K562 (cell line): Measurements from ENCODE around the gene HCRT.

Experiments
- EZH2 ChIP-seq: IDR thresholded peaks from 2 replicates; pipeline ENCODE4 v1.6.1; 2012; ENCODE audit warnings: low read depth, mild to moderate bottlenecking, inconsistent platforms, low read length, borderline replicate concordance
- MED1 ChIP-seq: sonication (generic); formaldehyde crosslinking; IDR thresholded peaks from 2 replicates; pipeline ENCODE4 v1.8.1; 2023; ENCODE audit warnings: missing genetic modification reagents, borderline replicate concordance
- TF ChIP-seq, protein P1 (sequence below), 3 experiments: IDR thresholded peaks in 2 of 3; conservative IDR thresholded peaks in 1 of 3; 2 replicates each; pipeline ENCODE4 v1.5.1; 2011 to 2012; ENCODE audit warnings: low read length in 3 of 3, mild to moderate bottlenecking in 3 of 3, control low read depth in 2 of 3, improper control_type of control experiment in 1 of 3, inconsistent platforms in 1 of 3, low read depth in 1 of 3, mixed read lengths in 1 of 3, moderate library complexity in 1 of 3; ENCODE audit not compliant: insufficient read depth in 2 of 3

DNA sequence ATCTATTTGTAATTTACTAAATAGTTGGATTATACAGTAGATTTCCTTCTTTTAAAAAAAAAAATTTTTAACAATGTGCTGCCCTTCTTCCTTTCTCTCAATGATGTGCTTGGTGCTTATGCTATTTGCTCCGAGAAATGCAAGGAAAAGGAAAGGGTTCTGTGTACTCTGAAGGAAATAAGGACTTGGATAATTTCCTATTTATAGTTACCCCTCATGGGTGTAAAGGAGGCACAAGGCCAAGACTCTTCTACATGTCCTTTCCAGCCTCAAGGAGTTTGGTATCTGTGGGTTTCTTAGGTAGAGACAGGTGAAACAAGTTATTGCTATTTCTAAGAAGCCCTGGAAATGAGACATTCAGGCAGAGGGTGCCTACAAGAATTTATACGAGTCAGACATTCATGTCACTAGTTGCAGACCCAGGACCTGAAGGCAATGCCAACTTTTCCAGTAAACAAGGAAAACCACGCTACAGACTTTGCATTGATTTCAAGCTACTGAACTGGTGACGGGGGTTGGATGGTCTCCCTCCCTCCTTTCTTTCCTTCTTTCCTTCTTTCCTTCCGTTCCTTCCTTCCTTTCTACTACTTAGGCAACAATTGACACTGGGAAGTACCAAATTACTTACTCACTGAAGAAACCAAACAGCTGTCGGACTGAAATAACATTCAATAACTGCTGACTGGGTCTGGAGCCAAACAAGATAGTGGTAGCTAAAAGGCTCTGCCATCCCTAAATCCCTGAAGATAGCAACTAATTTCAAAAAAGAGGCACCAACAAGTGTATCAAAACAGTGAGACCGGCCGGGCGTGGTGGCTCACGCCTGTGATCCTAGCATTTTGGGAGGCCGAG, 42.8 kb upstream of the HCRT start:
- TF ChIP-seq EZH2 (no peak), MED1 (CRISPR knock-in tag) (no peak)
- TF ChIP-seq, protein P1, sequence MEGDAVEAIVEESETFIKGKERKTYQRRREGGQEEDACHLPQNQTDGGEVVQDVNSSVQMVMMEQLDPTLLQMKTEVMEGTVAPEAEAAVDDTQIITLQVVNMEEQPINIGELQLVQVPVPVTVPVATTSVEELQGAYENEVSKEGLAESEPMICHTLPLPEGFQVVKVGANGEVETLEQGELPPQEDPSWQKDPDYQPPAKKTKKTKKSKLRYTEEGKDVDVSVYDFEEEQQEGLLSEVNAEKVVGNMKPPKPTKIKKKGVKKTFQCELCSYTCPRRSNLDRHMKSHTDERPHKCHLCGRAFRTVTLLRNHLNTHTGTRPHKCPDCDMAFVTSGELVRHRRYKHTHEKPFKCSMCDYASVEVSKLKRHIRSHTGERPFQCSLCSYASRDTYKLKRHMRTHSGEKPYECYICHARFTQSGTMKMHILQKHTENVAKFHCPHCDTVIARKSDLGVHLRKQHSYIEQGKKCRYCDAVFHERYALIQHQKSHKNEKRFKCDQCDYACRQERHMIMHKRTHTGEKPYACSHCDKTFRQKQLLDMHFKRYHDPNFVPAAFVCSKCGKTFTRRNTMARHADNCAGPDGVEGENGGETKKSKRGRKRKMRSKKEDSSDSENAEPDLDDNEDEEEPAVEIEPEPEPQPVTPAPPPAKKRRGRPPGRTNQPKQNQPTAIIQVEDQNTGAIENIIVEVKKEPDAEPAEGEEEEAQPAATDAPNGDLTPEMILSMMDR (IDR thresholded peaks at IDR 0.05 in 2 of 3, conservative IDR thresholded peaks at IDR 0.05 in 1 of 3; ENCODE audit: insufficient read depth in 2 of 3, low read depth in 1 of 3, low read length in 3 of 3): no peak
